ENCODE measurements around the gene BORCS6.
"Not testable (repeated sequence)": the region's sequence is repeated elsewhere in the genome, so short reads cannot be mapped to it uniquely, and the experiment has no call there.

BORCS6 gene

DNA sequence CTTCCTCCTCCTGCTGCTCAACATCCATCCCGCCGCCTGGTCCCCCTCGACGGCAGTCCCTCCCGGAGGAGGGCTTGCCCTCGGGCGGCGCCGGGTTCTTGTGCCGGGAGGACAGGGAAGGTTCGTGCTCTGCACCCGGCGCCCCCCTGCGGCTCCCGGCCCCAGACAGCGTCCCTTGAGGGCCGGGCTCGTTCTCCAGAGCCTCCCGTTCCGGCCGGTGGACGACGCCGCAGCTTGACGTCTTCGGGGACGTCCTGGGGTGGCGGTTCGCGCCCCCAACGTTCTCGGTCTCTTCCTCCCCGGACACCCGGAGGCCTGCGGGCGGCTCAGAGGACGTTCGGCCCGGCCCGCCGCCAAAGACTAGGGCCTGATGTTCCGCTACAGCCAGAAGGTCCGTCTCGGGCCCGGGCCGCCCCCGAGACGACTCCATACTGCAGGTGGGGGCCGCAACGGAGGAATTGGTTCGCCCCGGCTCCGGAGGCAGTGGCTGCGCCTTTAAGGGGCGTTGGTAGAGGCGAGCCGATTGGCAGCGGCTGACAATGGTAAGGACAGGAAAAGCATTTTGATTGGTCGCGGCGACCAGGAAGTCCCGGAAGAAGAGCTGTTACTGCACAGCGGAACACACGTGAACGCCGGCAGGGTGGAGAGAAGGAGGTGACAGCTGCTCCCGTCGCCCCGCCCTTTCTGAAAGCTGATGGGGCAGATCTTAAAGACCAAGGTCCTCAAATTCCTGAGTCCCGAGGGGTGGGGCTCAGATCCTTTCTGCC is at the start of gene BORCS6:
BORCS6 (minus strand) TSS at position 470 of the 767 bp plus-strand sequence; CDS start at position 430, 40 bp downstream.
- DNase-seq = peak; percentile 98

DNA sequence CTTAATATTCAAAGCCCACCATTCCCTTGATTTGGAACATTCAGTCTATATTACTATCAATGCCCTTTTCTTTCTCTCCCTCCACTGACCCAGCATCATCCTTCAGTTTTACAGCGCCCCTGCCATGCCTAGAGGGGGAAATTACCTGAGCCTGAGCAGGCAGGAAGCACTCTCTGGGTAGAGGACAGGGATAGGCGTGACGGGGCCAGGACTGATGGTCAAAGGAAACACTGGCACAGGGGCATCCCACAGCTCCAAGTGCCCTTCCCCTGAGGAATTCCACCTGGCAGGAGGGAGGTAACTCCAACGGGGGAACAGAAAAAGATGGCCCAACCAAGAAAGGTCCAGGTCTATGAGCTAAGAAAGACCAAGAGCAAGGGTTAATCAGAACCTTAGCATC is 47.9 kb upstream of the BORCS6 start:
- DNase-seq = no peak

DNA sequence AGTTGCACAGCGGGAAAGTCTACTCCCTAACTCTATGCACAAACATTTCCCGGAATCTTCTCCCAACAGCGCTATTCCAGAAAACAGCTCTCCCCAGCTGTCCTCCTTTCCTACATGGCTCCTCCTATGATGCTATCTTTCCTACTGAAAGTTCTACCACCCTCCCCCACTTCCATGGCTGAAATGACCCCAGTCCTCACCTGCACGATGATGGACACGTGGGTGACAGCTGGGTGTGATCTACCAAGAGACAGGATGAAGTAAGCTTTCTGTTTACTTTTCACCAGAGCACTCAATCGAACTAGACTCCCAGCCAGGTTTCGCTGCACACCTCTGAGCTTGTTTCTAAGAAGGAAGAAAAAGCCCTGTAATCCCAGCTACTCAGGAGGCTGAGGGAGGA is 47.2 kb upstream of the BORCS6 start:
- DNase-seq = no peak

DNA sequence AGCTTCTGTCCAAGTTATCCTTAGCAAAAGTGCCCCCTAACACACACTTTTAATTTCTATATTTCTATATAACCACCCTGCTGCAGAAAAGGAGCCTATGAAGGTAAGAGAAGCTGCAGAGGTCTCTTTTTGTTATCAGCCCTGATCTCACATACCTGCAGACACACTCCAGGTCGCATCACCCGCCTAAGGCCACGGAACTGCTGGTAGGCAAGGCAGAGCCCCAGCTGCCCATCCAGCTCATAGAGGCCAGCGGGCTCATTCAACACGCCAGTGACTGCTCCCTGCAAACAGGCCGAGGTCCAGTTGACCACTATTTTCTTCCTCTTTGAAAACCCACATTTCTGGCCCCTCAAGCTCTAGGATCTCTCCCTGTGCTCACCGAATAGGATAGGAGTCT is 45.7 kb upstream of the BORCS6 start:
- DNase-seq = no peak

GRCh38 chr17:8234361-8235270 is 44.6 kb upstream of the BORCS6 start:
- DNase-seq = no peak

GRCh38 chr17:8231701-8232100 is 41.7 kb upstream of the BORCS6 start:
- no peak for DNase-seq

DNA sequence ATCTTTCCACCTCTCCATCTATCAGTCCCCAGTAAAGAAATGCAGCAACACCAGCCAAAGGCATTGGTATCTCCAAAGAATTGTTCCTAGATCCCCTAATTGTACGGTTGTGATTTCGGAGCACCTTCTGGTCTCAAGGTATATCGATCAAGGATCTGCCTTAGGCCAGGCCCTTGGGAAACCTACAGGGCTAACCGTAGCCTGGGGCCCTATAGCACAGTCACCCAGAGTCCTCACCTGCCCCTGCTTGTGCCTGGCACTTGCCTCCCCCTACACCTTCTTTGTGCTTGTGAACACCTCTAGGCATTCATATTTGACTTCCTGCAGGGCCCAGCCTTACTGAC is 37.2 kb upstream of the BORCS6 start:
- no peak for DNase-seq

DNA sequence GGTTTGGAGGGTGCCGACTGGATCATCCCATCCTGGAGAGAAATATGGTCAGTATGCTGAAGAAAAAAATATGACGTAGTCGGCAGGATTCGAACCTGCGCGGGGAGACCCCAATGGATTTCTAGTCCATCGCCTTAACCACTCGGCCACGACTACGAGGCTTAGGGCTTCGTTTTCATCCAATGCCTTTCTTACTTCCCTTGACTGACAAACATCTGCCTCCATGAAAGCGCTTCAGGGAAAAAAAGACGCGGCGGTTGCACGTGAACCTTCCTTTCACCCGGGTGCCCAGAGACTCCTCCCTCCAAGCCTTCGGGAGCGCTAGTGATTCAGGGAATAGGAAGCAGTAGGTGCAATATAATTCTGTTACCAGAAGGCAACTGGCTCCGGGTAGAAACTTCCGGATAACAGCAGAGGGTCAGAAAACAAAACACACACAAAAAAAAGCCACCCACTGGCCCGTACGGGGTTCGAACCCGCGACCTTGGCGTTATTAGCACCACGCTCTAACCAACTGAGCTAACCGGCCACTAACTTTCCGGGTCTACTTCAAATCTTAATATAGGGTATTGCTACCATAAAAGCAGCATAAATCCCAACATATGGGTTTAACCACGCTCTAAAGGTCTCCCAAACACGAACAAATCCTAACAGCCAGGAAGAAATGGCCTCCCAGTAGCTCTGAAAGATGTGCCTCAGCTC is 36.7 kb upstream of the BORCS6 start:
- peak; percentile 94 for DNase-seq

GRCh38 chr17:8225813-8226535 is 36.0 kb upstream of the BORCS6 start:
- peak; percentile 83 for DNase-seq

- DNase-seq = no peak
Measured at GRCh38 chr17:8224891-8225812, 35.2 kb upstream of the BORCS6 start.

DNA sequence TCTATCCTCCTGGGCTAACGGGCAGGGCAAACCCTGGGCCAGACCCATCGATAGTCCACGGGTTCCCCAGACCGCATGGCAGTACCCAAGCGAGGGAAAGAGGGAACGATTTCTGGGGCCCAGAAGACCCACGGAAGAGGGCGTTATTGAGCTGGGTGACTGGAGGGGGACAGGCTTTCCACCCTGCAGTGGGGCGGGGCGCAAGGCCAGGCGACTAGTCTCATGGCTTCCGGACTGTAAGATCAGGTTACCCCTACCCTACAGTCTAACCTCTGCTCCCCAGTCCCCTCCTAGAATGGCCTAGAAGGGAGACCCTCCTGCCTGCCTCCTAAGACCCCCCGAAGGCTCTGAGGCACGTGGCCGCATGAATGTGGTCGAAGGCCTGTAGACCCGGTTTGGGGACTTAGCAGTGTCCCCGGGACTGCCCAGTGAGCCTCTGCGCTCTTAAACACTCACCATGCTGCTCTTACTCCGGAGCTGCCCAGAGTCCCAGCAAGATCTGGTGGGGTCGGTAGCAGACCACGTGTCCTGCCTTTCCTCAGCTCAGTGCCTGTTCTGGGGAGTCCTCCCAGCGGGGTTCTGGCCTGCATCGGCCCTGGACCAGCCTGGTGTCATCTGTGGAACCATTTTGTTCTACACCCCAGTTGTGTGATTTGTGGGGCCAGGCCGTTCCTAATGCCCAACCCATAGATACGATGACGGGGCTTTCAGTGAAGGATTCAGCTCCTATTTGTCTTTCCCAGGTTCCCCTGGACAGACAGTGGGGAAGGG is 33.6 kb upstream of the BORCS6 start:
- peak; percentile 74 for DNase-seq

GRCh38 chr17:8222630-8223355 is 32.8 kb upstream of the BORCS6 start:
- peak; percentile 84 for DNase-seq

DNA sequence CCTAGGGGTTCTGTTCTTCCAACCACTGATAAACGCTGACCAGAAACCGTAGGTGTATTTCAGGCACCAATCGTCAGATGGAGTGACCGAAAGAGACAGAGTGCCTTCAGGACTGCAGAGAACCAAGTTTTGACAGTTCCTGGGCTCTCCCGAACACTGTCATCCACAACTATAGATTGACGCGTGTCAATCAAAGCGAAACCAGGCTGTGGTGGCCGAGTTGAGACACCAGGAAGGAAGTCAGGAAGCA is 32.3 kb upstream of the BORCS6 start:
- DNase-seq = peak; percentile 88

DNA sequence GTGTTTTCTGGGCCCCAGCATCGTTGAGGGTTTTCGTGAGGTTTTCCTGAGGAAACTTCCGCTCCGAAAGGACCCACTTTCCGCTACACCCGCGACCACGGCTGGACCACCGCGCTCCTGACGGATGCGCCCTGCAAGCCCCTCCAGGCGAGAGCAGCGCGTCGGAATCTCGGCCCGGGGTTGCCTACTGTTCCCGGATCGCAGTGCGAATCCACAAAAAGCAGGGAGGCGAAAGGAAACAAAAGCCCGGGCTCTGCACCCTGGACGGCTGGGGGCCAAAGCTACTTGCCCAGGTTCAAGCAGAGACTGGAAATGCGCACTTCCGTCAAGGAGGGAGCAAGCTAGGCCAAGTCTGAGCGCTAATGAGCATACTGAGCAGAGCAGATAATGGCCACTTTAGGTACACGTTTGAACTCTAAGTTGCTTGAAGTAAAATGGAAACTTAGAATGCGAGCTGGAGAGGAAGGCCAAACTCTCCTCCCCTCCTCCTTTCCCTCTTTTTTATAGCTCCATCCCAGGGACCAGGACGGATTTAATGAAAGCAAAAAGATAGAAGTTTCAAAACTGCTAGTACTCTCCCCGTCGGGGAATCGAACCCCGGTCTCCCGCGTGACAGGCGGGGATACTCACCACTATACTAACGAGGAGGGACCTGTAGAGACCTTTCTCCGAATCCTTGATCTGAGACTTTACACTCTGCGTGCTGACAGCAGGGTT is 31.8 kb upstream of the BORCS6 start:
- DNase-seq = peak; percentile 95

- peak; percentile 97 for DNase-seq
Measured at GRCh38 chr17:8220783-8221662, 31.0 kb upstream of the BORCS6 start.

DNA sequence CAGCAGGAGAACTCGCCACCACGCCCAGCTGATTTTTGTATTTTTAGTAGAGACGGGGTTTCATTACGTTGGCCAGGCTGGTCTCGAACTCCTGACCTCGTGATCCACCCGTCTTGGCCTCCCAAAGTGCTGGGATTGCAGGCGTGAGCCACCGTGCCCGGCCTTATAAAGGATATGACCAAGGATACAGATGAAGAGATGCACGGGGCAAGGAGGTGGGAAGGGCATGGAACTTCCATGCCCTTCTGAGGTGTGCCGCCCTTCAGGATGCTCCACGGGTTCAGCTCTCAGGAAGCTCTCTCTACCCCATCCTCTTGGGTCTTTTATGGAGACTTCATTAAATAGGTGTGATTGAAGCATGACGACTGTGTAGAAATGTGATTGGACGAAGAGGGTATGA is 24.0 kb upstream of the BORCS6 start:
- not testable (repeated sequence) for DNase-seq

- no peak for DNase-seq
Measured at GRCh38 chr17:8212312-8213180, 22.6 kb upstream of the BORCS6 start.

All from NCI-H748 treated with DMSO at 0.1 percent for 48 hours (cell line).